Activated T-cell treated with anti-CD3 and anti-CD28 coated beads for 48 hours (primary cell): ENCODE measurements around the gene C1QA.

Experiments used
- DNase-seq: peaks from one replicate; pipeline ENCODE4 v3.0.0-alpha.2; 2020; ENCODE audit warnings: low read depth

C1QA gene, protein sequence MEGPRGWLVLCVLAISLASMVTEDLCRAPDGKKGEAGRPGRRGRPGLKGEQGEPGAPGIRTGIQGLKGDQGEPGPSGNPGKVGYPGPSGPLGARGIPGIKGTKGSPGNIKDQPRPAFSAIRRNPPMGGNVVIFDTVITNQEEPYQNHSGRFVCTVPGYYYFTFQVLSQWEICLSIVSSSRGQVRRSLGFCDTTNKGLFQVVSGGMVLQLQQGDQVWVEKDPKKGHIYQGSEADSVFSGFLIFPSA

DNA sequence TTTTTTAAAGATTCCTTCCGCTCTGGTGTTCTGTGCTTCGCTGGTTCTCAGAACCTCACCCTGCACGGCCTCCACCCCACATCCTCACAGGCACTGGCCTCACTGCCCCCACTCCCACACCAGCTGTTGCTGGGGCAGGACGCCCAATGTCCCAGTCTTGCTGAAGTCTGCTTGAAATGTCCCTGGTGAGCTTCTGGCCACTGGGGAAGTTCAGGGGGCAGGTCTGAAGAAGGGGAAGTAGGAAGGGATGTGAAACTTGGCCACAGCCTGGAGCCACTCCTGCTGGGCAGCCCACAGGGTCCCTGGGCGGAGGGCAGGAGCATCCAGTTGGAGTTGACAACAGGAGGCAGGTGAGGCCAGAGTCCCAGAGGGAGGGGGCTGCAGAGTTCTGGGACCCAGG, at the start of gene C1QA:
Gene C1QA (plus strand): TSS at position 276 of the 400 bp plus-strand sequence. CDS start 989 bp downstream, outside the sequence.
- DNase-seq: no peak

DNA sequence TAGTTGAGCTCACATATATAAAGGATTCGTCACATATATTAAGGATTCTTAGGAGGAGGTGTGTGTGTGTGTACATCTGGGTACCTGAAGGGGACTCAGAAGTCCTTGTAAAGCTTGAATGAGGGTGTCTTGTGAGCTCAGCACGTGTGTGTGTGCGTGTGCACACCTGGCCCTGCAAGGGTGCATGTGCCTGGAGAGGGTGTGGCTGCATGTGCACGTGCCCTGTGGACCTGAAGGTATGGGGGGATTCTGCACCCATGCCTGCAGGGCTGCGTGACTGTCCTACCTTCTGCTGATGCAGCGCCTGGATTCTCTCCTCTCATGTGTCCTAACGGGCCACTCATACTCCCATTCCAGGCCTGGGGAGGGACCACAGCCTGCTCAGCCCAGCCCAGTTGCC, 49.2 kb upstream of the C1QA start:
- DNase-seq: no peak

GRCh38 chr1:22588899-22589422, 47.5 kb upstream of the C1QA start:
- DNase-seq: no peak

- DNase-seq: no peak
Observed at GRCh38 chr1:22591576-22591975, 44.9 kb upstream of the C1QA start.

GRCh38 chr1:22592051-22592450, 44.4 kb upstream of the C1QA start:
- DNase-seq: no peak

DNA sequence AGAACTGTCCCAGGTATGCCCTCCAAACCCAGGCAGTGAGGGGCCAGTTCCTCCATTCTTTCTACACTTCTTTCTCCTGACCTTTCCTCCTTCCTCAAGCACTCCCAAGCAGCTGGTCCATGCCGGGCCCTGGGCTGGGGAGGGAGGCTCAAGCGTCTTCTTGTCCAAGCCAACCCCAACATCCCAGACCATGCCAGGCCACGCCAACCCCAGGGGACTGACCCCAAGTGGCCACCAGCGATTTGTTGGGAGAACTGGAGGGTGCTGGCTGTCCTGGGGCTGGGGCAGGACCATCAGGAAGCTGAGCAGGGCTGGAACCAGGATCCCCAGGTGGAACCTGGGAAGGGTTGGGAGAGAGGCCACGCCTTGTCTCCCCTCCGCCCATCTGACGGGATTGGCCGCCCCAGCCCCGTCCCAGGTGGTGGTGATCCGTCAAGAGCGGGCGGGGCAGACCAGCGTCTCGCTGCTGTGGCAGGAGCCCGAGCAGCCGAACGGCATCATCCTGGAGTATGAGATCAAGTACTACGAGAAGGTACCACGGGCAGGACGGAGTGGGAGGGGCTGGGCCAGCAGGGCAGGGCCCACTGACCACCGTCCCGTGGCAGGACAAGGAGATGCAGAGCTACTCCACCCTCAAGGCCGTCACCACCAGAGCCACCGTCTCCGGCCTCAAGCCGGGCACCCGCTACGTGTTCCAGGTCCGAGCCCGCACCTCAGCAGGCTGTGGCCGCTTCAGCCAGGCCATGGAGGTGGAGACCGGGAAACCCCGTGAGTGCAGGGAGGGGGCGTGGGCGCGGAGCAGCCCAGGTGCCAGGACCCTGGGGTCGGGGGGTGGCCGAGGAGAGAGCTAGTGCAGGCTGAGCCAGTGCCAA, 43.3 kb upstream of the C1QA start:
- no peak for DNase-seq

GRCh38 chr1:22594396-22594795, 42.0 kb upstream of the C1QA start:
- no peak for DNase-seq

DNA sequence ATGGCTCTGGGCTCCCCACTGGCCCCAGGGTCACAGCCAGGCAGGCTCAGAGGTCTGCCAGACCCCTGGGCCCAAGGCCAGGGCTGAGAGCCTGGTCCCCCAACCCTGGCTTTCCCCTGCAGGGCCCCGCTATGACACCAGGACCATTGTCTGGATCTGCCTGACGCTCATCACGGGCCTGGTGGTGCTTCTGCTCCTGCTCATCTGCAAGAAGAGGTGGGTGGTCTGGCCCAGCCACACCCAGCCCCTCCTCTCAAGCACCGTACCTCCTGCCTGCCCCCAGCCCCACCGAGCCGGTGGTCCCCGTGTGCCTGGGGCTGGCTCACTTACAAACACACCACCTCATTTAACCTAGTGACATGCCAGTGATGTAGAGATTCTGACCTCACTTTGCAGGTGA, 41.3 kb upstream of the C1QA start:
- no peak for DNase-seq

GRCh38 chr1:22597301-22597965, 39.0 kb upstream of the C1QA start:
- DNase-seq: no peak

- DNase-seq: no peak
Observed at GRCh38 chr1:22597996-22598395, 38.4 kb upstream of the C1QA start.

DNA sequence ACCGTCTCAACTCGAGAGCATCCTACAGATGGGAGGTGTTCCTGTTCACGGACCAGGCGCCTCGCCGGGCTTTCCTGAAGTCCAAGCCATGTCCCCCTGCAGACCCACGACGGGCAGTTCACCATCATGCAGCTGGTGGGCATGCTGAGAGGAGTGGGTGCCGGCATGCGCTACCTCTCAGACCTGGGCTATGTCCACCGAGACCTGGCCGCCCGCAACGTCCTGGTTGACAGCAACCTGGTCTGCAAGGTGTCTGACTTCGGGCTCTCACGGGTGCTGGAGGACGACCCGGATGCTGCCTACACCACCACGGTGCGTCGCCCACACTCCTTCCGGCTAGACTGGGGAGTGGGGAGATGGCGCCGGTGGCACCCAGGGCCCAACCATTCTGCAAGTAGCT, 37.7 kb upstream of the C1QA start:
- DNase-seq: no peak

DNA sequence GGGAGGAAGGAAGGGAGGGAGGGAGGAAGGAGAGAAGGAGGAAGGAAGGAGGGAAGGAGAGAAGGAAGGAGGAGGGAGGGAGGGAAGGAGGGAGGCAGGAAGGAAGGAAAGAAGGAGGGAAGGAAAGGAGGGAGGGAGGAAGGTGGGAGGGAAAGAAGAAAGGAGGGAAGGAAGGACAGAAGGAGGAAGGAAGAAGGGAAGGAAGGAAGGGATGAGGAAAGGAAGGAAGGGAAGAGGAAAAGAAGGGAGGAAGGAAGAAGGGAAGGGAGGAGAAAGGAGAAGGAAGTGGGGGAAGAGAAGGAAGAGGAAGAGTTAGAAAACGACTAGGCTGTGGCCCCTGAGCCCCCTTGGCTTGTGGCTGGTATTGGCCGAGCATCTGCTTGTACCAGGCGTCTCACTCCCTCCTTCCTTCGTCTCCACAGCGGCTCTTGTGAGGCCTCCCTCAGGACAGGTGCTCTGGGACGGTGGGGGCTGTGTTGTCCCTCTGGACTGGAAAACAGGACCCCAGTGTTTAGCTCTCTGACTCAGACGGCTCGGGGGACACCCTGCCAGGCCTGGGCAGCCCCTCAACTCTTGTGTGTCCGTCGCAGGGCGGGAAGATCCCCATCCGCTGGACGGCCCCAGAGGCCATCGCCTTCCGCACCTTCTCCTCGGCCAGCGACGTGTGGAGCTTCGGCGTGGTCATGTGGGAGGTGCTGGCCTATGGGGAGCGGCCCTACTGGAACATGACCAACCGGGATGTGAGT, 36.2 kb upstream of the C1QA start:
- DNase-seq: no peak

- no peak for DNase-seq
Observed at GRCh38 chr1:22600817-22601605, 35.4 kb upstream of the C1QA start.

DNA sequence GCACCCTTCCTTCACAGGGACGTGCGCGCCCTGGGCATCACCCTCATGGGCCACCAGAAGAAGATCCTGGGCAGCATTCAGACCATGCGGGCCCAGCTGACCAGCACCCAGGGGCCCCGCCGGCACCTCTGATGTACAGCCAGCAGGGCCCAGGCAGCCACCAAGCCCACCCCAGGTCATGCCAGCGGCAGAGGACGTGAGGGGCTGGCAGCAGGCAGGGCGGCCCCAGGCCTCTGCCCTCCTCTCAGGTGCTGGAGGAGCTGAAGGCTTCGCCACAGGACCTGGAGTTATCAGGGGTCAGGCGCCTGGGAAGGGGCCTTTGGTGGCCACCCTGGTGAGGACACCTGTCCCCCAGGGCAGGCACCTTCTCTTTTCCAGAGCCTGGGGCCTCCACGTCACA, 34.8 kb upstream of the C1QA start:
- no peak for DNase-seq

DNA sequence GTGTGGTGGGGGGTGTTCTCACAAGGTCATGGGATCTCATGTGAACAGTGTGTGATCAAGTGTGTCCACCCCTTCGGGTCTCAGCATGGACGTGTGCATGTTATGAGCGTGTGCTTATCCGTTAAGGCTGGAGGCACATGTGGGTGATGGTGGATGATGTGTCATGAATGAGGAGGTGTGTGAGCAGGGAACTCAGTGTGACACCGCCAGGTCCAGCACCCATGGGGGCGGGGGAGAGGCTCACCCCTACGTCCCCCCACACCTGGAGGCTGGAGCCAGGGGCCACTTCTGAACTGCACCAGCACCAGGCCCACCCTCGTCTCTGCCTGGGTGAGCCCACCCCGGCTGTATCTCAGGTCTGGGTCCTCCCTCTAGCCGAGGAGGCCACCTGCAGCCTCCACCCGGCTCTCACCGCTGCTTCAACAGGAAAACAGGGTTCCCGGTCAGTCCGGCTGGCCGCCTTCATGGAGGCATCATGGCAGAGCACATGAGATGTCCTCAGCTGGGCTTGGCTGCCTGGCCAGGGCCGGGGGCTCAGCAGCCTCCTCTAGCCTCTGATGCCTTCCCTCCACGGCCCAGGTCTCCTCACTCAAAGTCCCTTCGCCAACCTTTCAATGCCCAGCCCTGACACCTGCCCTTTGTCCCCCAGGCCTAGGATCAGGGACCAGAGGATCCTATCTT, 34.2 kb upstream of the C1QA start:
- DNase-seq: no peak

GRCh38 chr1:22606161-22606560, 30.3 kb upstream of the C1QA start:
- no peak for DNase-seq

GRCh38 chr1:22607154-22607553, 29.3 kb upstream of the C1QA start:
- no peak for DNase-seq

GRCh38 chr1:22608361-22608760, 28.1 kb upstream of the C1QA start:
- no peak for DNase-seq

DNA sequence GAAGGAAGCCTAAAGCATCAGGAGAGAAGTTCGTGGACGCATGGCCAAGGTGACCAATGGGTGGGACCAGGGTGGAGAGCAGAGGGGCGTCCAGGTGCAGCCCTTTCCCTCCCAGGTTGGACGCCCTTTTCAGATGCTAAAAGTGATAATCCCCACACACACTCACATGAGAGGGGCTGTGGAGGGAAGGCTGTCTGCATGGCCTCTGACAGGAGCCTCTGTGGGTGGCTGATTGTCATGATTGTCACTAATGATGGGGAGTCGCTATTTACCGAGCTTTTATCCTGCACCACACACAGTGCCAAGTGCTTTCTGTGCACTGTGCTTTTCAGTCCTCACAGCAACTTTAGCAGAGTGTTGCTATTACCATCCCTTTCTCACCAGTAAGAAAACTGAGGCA, 27.1 kb upstream of the C1QA start:
- no peak for DNase-seq

- peak; percentile 16 for DNase-seq
Observed at GRCh38 chr1:22611530-22611947, 24.9 kb upstream of the C1QA start.
